GM12875 (cell line): Measurements from ENCODE around the gene OR2B6.

Experiments used
- H3K4me3 ChIP-seq: one replicate; pipeline ENCODE4 v1.5.1; 2011; ENCODE audit warnings: low read depth, low read length, control low read depth
- TF ChIP-seq, protein P1 (sequence below): IDR thresholded peaks from 2 replicates; pipeline ENCODE4 v1.5.1; 2011; ENCODE audit warnings: low read depth, mild to moderate bottlenecking, control low read depth, inconsistent platforms, low read length, moderate library complexity, borderline replicate concordance; ENCODE audit not compliant: insufficient read depth

OR2B6 gene

DNA sequence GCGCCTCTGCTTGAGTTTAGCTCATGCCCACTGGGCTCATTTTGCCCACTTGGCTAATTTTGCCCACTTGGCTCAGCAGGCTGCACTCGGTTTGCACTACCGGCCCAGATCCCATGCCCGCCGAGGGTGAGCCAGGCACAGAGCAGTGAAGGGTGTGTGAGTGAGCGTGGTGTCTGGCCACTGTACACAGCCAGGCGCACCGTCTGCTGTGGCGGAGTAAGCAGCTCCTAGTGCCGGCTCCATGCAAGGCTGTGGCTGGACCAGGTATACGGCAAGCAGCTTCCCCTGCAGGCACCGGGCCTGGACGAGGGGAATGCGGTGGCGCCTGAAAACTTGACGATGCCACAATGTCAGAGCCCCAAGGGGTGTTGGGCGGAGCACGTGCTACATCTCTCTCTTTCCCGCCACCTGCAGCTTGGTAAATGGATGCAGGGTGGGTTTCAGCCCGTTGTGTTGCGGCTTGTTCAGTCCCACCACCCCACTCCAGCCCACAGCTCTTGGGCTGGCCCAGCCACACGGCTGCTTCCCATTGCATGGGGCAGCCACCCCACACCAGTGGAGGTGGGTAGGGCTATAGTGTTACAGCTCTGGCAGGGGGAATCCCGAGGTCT, 9.9 kb downstream of the OR2B6 start:
- no peak overlapping the region for H3K4me3 ChIP-seq
- TF ChIP-seq, protein P1, sequence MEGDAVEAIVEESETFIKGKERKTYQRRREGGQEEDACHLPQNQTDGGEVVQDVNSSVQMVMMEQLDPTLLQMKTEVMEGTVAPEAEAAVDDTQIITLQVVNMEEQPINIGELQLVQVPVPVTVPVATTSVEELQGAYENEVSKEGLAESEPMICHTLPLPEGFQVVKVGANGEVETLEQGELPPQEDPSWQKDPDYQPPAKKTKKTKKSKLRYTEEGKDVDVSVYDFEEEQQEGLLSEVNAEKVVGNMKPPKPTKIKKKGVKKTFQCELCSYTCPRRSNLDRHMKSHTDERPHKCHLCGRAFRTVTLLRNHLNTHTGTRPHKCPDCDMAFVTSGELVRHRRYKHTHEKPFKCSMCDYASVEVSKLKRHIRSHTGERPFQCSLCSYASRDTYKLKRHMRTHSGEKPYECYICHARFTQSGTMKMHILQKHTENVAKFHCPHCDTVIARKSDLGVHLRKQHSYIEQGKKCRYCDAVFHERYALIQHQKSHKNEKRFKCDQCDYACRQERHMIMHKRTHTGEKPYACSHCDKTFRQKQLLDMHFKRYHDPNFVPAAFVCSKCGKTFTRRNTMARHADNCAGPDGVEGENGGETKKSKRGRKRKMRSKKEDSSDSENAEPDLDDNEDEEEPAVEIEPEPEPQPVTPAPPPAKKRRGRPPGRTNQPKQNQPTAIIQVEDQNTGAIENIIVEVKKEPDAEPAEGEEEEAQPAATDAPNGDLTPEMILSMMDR, result no peak

DNA sequence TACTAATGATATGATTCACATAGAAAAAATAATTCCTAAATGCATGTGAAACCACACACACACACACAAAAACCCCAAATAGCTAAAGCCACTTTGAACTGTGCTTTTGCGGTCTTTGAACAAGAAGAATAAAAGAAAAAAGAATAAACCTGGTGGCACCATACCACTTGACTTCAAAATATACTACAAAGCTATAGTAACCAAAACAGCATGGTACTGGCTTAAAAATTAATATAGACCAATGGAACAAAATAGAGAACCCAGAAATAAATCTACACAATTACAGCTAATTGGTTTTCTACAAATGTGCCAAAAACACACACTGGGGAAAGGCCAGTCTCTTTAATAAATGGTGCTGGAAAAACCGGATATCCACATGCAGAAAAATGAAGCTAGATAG, 13.4 kb downstream of the OR2B6 start:
- no peak overlapping the region for H3K4me3 ChIP-seq
- TF ChIP-seq, protein P1, result no peak

DNA sequence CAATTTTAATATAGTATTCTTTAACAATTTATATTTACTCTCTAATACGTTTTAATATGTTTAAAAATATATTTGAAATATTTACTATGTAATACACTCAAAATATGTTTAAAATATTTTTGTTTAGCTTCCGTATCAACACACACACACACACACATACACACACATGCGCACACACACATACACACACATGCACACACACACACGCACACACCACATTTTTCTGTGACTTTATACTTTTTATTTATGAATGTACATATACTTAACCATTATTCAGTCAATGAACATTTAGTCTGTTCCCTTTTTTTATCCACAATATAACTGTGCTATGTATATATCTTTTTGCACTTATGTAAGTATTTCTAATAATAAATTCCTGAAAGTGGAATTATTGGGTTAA, 15.7 kb downstream of the OR2B6 start:
- H3K4me3 ChIP-seq, result no peak overlapping the region
- TF ChIP-seq, protein P1, result no peak

DNA sequence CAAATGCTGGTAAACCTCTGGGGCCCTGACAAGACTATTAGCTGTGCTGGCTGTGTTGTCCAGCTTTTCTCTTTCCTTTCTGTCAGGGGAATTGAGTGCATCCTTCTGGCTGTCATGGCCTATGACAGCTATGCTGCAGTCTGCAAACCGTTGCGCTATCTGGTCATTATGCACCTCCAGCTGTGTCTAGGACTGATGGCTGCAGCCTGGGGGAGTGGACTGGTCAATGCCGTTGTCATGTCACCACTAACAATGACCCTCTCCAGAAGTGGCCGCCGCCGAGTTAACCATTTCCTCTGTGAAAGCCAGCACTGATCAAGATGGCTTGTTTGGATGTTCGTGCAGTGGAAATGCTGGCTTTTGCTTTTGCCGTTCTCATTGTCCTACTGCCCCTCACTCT, 20.3 kb downstream of the OR2B6 start:
- TF ChIP-seq, protein P1, result no peak

DNA sequence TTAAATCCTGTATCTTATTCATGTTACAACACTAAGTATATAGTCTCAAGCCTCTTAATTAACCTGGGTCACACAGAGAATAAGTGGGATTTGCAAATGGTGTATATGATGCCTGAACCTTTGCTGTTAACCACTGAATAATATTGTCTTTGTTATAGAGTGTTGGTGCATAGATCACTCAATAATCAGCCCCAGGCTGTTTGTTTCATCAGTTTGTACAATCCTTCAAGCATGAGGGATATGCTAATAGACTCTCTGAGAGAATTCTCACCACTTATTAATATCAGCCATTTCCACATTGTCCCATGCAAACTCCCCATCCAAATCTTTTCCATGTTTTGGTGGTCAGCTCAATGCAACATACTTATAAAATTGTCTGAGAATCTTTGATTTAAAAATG, 21.7 kb downstream of the OR2B6 start:
- H3K4me3 ChIP-seq, result no peak overlapping the region
- TF ChIP-seq, protein P1, result no peak

More for the DNA sequence above, 20.3 kb downstream of the OR2B6 start:
- no peak overlapping the region for H3K4me3 ChIP-seq

DNA sequence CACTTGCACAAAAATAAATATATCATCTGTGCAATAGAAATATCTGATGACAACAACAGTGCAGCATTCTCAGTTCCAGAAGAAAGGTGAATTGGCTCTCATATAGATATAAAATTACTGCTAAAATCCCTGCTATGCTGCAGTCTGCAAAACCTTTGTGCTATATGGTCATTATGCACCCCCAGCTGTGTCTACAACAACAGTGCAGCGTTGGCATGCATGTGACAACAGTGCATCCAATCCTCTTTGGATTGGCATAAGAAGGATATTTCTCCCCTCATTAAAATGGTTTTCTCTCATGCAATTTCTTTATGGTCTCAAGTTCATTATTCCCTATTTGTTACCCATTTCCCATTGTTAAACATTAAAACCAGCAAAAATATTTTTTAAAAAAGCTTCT, 23.1 kb downstream of the OR2B6 start:
- TF ChIP-seq, protein P1, result no peak
- H3K4me3 ChIP-seq, result no peak overlapping the region

DNA sequence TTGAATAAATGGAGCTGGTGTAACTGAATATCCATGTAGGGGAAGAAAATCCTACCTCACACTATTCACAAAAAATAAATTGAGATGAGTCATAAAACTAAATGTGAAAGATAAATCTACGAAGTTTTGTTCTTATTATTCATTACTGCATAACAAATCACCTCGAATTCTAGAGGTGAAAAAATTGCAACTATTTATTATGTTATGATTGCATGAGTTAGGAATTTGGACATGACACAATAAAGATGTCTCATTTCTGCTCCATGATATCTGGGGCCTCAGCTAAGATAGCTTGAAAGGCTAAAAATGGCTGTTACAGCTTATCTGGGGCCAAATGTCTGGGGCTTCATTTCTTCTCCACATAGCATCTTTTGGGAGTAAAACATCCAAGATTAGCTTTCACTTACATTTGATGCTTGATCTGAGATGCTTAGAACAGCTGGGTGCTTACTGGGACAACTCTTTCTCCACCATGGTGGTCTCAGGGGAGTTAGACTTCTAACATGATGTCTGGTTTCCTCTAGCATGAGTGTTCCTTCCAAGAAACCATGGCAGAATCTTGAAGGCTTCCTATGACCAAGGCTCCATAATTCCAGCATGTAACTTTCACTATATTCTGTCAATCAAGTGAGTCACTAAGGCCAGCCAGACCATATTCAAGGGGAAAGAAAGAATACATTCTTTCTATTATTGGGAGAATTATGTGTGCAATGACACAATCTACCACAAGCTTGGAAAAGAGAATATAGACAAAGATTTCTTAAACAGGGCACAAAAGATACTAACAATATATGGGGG, 30.1 kb downstream of the OR2B6 start:
- TF ChIP-seq, protein P1, result no peak

More for the DNA sequence above, 30.1 kb downstream of the OR2B6 start:
- no peak overlapping the region for H3K4me3 ChIP-seq
